Suppressor macrophage treated with lipopolysaccharide for 4 hours (primary cell): ENCODE results near the gene GHRHR.

Source experiments
- DNase-seq: peaks from one replicate; pipeline ENCODE4 v3.0.0-alpha.2; 2020

GHRHR gene

DNA sequence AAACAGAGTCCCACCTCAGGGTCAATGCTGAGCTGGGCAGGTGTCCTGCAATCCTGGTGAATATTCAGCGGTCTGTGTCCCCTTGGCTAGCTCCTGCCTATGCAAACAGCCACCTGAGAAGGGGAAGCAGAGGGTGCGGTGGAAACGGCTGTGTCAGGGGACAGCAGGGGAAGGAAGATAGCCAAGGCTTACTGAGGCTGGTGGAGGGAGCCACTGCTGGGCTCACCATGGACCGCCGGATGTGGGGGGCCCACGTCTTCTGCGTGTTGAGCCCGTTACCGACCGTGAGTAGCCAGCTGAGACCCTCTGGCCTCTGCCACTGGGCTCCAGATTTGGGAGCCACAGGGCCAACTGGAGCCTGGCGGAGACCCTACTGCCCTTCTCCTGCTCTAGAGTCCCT is at the start of gene GHRHR:
GHRHR (plus strand) TSS at position 112 of the 400 bp plus-strand sequence; CDS start at position 228, 116 bp downstream.
- DNase-seq = no peak

DNA sequence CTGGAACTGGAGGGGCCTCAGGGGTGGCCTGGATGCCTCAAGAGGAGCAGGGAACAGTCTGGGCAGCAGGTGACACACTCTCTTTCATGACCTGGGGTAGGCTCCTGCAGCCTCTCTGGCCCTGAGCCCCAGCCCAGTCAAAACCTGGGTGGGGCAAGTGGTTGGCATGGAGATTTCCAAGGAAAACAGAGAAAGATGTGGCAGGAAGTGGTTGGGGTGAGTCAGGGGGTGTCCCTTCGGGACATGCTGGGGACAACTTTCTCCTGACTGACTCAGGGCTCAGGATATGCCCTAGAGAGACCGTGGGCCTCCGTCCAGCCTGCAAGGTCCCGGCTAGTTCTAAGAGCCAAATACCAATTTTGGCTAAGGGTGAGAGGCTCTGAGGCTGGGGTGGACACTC is 49.2 kb upstream of the GHRHR start:
- no peak for DNase-seq

DNA sequence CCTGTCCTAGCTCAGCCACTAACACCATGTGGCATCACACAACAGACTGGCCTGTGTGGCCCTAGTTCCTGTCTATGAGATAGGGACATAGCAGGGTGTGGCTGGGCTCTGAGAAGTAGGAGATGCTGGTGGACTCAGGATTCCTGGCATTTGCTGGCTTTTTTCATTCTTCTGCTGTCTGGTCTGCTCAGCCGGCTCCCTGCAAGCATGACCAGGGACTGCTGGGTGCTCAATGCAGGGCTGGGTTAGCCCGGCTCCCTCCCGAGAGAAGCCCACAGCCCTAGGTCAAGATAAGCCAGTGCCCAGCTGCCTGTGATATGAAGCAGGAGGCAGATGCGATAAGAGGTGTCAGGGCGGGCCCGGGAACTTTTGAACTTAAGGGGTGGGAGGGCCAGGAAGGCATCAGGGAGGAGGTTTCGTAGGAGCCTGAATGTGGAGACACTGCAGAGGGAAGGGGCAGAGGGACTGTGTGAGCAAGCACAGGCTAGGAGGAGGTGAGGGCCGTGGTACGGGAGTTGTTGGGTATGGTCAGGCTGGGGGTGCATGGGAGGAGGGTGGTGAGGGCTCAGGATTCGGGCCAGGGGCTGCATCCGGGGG is 48.6 kb upstream of the GHRHR start:
- no peak for DNase-seq

DNA sequence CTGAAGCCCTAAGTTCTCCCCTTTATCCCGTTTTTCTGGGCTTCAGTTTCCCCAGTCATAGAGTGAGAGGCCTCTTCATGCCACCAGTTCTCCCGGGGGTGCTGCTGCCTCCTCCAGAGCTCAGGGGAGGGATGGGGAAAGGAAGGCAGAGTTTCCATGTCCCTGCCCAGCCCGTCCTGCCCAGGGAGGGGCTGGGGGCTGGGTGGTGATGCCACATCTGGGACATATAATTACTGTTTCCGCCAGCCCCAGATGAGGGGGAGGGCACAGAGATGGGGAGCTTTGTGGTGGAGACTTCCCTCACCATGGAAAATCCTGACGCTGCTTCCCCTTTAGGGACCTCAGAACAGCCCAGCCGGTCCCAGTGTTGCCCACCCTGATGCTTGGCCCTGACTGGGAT is 48.0 kb upstream of the GHRHR start:
- DNase-seq = no peak

DNA sequence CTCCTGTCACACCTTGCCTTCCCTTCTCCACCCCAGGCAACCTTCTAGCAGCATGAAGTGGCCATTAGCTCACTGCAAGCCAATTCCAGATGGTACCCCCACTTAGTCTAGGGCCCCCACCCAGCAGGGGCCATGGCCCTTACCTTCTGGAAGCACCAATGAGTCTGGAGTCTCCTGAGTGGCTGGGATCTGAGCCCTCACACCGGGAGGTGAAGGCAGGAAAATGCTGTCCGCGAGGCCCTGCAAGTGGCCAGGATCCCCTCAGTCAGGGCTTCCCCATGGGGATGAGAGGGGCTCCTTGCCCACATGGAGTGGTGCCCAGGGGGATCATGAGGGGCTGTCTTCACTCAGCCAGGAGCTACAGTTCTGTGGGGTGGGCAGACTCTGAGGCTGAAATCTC is 47.5 kb upstream of the GHRHR start:
- no peak for DNase-seq

DNA sequence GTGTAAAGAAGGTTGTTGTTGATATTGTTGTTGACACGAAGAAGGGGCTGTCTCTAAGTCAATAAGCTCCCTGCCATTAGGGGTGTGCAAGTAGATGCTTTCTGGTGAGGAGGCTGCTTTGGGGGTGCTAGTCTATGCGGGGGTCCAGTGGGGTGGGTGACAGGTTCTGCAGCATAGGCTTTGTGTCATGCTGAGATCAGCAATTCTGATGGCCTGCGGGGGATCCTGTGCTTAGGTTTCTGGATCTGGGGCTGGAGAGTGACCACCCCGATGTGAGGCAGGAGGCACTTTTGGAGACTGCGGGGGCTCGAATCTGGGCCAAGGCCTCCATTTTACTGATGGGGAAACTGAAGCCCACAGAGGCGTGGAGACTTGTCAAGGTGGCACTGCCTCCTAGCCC is 47.0 kb upstream of the GHRHR start:
- DNase-seq = no peak

DNA sequence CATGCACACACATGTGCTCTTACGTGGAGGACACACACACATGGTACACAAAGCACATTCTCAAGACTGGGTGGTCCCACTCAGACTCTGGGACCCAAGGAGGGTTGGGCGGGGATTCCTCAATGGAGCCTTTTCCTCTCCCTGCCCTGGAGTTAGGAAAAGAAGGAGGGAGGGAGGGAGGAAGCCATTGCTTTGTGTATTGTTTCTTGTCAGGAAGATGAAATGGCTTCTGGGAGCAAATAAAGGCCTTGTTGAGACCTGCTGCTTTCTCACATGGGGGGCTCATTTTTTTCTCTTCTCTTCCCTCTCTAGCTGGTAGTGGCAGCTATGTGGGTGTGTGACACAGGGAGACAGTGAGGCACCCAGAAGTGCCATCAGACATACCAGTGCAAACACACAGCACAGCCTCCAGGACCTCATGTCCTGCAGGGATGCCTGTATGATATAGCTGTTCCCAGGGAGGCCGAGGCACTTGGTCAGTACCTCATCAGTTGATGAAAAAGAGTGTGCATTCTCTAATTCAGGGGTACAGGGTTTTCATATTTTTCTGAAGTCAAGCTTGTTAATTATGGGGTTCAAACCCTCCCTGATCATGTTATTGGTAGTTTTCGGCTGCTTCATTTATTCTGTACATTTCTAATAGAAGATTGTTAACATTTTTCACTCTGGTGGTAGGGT is 46.4 kb upstream of the GHRHR start:
- no peak for DNase-seq

DNA sequence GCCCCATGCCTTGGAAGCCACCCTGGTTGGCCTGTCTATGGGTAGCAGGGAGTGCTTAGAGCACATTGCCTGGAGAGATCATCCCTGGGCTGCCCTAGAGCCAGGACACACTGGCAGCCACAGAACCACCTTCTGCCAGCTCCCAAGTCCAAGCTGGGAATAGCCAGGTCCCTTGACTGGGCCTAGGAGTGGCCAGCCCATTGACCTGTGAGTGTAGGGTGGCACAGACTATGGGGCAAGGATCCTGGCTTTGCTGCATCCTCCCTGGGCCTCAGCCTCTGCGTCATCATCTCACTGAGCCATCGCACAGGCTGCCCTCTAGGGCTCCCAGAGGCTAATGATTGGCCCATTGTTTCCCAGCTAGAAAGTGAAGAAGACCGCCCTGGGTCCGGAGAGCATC is 45.1 kb upstream of the GHRHR start:
- DNase-seq = no peak

DNA sequence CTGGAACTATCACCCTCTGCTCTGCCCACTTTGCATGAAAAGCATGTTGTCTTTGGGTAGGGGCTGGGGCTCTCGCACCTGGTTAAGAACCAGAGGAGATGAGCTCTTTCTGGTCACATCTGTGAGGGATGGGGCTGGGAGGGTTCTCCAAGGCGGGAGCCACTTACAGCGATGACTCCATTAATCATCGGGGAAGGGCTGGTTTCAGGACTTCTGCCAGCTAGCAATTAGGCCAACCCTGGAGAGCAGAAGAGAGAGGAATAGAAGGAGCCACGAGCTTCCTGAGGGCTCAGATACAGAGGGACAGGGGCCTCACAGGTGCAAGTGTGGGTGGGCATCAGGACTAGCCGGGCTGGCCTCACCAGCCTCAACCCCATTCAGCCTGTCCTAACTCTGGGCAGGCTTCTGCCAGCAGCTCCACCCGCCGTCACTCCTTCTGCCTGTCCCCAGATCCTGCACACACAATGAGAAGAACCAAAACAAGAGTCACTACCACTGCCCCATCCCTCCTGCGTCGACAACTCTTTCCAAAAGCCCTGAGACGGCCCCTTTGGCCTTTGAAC is 43.7 kb upstream of the GHRHR start:
- no peak for DNase-seq

DNA sequence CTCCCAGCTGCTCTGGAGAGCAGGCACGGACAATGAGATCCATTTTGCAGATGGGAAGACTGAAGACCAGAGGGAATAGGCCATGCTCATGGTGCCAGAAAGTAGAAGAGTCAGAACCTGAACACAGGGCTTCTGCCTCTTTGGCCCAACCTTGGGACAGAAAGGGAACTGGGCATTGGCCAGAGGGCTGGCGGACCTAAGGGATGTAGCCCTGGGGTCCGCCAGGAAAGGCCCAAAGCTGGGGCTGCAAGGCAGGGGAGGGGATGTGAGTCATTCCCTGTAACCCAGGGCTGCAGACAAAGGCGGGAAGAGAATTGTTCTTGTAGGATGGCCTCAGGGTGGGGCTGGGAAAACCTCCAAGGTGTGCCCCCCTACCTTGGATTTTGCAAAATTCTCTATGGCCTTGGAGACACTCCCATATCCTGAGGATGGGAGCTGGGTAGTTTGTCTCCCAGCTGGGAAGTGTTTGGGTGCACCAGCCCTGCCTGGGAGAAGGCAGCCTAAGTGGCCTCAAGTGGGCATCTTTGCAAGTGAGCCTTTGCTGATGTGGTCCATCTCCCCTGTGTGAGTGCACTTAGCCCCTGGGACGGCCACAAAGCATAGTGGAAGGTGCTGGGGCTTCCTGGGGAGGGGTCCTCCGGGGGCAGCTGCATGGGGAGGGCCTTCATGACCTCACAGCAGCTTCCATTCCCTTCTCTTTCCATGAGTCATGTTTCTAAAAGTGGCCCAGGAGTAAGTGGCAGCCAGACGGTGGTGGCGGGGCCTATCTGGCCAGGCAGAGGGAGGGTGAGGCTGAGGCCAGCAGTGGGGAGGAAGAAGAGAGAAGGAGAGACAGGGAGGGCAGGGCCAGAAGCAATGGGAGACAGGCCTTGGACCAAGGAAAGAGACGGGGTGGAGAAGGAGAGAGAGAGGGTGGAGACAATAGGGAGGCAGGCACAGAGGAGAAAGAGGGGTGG is 42.9 kb upstream of the GHRHR start:
- DNase-seq = no peak

DNA sequence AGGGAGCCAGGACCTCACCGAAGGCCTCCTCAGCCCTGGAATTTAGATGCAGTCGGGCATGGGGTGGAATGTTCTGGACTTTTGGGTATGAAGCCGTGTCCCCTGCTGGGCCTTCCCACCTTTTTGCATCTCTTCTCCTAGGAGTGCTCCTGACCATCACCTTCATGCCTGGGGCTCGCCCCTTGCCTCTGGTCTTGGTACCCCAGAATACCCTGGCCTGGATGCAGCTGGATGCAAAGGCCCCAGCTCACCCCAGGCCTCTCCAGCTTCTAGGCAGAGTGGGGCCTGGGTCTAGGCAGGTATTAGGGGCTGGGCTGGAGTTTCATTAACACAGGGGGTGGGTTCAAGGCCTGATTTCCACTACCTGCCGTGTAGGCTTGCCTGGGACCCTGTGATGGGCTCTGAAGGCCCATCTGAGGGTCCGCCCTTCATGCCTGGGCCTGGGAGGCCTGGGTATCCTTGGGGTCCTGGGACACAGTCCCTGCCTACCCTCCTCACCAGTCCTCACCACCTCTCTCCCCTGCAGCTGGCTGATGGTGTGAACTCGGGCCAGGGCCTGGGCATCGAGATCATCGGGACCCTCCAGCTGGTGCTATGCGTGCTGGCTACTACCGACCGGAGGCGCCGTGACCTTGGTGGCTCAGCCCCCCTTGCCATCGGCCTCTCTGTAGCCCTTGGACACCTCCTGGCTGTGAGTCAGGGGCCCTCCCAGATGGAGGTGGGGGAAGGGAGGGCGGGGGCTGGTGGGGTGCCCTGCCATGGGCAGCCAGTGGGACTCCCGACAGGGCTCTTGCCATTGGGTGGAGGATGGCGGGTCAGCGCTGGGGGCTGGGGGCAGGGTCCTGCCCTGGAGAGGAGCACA is 42.0 kb upstream of the GHRHR start:
- no peak for DNase-seq

DNA sequence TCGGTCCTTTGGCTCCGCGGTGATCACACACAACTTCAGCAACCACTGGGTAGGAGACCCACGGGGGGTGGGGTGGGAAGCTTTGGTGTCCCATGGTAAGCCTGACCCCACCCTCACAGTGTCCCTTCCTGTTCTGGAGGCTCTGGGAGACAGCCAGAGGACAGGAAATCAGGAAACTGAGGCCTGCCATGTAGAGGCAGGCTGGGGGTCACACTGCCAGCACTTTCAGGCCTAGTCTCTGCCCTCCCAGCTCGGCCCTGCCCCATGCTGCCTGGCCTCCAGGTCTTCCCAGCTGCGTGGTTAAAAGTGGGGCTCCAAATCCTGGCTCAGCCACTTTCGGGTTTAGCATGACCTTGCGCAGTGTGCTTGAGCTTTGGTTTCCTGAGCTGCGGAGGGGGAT is 41.2 kb upstream of the GHRHR start:
- DNase-seq = no peak

DNA sequence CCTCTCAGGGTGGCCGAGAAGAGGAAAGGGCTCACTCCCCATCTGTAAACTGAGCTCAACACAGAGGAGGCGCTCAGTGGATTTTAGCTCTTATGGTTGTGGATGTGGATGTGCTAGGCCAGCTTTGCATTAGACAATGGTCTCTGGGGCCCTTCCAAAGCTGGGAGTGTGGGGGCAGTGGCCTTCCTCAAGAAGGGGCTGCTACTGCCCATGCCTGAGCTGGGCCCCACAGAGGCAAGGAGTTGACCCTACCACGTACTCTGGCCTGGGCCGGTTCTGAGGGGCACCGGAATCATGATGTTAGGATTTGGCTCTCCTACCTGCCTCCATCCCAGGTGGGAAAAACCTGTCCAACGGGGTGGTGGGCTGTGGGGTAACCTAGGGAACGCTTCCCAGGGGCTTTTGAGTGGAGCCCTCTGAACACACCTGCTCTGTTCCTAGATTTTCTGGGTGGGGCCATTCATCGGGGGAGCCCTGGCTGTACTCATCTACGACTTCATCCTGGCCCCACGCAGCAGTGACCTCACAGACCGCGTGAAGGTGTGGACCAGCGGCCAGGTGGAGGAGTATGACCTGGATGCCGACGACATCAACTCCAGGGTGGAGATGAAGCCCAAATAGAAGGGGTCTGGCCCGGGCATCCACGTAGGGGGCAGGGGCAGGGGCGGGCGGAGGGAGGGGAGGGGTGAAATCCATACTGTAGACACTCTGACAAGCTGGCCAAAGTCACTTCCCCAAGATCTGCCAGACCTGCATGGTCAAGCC is 40.6 kb upstream of the GHRHR start:
- no peak for DNase-seq

DNA sequence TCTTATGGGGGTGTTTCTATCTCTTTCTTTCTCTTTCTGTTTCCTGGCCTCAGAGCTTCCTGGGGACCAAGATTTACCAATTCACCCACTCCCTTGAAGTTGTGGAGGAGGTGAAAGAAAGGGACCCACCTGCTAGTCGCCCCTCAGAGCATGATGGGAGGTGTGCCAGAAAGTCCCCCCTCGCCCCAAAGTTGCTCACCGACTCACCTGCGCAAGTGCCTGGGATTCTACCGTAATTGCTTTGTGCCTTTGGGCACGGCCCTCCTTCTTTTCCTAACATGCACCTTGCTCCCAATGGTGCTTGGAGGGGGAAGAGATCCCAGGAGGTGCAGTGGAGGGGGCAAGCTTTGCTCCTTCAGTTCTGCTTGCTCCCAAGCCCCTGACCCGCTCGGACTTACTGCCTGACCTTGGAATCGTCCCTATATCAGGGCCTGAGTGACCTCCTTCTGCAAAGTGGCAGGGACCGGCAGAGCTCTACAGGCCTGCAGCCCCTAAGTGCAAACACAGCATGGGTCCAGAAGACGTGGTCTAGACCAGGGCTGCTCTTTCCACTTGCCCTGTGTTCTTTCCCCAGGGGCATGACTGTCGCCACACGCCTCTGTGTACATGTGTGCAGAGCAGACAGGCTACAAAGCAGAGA is 39.9 kb upstream of the GHRHR start:
- no peak for DNase-seq

DNA sequence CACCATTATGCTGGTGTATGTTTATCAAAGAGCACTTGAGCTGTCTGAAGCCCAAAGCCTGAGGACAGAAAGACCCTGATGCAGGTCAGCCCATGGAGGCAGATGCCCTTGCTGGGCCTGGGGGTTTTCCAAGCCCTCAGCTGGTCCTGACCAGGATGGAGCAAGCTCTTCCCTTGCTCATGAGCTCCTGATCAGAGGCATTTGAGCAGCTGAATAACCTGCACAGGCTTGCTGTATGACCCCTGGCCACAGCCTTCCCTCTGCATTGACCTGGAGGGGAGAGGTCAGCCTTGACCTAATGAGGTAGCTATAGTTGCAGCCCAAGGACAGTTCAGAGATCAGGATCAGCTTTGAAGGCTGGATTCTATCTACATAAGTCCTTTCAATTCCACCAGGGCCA is 39.1 kb upstream of the GHRHR start:
- DNase-seq = no peak

DNA sequence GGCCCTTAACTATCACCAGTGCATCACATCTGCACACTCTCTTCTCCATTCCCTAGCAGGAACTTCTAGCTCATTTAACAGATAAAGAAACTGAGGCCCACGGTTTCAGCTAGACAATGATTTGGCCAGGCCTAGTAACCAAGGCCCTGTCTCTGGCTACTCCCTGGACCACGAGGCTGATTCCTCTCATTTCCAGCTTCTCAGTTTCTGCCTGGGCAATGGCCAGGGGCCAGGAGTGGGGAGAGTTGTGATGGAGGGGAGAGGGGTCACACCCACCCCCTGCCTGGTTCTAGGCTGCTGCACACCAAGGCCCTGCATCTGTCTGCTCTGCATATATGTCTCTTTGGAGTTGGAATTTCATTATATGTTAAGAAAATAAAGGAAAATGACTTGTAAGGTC is 38.6 kb upstream of the GHRHR start:
- no peak for DNase-seq

DNA sequence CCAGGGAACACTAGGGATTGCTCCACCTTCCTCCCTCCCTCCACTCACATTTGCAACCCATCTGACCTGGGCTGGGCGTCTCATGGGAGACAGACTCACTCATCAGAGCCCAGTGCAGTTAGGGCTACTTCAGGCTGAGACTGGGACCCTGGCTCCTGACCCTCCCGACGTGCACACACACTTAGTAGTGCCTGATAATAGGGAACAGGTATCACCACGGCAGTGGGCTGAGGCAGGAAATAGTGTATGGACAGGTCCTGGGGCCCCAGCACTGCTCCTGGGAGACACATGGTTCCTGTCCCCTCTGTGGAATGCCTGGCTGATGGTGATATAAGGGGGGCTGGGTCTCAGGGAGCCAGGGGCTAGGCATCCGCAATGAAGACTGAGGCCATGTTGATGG is 37.8 kb upstream of the GHRHR start:
- DNase-seq = no peak

DNA sequence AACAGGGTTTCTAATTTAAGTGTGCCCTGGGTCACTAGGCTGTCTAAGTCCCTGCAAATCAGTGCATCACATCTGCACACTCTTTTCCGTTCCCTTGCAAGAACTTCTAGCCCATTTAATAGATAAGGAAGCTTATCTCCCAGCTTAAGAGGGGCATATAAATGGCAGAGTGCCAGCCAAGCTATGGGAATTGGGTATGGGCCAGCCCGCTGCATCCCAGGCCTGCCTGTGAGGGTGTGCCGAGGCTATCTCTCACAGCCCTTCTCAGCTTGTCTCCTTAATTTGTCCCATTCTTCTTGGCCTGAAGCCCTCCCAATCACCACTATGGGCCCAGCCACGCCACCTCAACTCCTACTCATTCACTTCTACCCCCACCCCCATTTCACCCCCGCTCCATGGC is 37.4 kb upstream of the GHRHR start:
- no peak for DNase-seq

DNA sequence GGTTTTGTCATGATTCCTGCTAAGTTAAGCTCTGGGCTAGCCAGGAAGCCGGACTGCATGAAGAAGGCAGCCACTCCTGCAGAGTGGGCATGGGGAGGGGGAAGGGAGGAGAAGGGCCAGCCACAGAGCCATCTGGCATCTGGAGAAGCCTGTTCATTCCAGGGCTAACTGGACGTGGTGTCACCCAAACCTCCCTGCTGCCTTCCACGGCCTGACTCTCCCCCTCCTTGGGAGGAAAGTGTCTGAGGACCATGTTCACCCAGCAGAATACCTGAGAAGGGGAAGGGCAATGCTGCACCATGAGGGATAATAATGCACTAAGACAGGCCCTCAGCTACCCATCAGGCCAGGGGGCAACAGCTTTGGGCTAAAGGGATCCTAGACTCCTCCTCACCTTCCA is 36.7 kb upstream of the GHRHR start:
- DNase-seq = no peak

DNA sequence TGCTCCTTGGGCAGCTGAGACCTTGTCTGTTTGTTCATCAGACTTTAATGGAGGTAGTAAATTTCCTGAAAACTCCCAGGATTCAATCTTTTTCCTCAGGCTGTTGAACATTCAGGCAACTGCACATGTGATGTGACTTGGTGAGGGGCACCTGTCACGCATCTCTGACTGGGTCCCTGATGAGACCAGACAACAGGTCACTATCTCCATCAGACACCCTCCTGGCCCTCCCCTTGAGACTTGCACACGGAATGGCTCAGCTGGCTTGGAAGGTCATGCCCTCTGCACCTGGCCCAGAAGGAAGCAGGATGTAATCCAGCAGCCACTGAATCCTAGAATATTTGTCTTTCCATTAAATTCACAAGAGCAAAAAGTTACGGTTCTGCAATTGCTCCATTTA is 36.2 kb upstream of the GHRHR start:
- no peak for DNase-seq

DNA sequence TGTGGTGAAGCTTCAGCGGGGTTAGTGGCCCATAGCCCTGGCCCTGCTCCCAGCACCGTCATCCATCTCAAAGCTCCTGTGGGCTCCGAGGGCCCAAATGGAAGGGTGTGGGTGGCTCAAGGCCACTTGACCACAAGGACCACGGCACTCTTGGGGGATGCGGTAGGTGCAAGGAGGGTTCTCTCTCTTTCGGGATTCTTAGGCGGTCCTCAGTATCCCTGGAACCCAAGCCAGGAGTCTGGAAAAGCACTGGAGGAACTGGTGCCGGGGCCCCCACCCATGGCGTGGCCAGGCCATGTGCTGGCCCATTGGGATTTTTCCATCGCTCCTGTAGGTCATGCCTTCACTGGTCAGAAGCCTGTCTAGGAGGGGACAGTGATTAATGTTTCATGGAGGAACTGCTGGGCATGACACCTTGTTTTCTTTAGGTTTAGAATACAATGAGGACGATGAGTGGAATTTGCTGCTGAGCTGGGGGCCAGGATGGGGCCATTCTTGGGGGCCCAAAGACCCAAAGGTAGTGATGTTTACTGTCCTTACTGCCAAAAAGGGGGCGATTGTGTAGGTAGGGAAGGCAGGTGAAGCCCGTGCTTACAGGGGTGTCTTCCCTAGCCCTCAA is 35.4 kb upstream of the GHRHR start:
- DNase-seq = no peak
